GM23248 (cell line): ENCODE data around the gene SLC66A1. TPM values are rescaled to one million over a fixed set of nuclear protein-coding genes. Genes with fewer than 3 reads are reported as not detected.
"Not testable (repeated sequence)": the region's sequence is repeated elsewhere in the genome, so short reads cannot be mapped to it uniquely, and the experiment has no call there.

ENCODE experiments used
- DNase-seq: peaks from one replicate; pipeline ENCODE4 v3.0.0-alpha.2; 2015
- H2AFZ ChIP-seq: fragments of 200-600 bp; sonication (generic); 2 replicates; pipeline ENCODE4 v1.6.1; 2016; ENCODE audit warnings: antibody characterized with exemption
- H3F3A ChIP-seq: fragments of 200-600 bp; sonication (generic); 2 replicates; pipeline ENCODE4 v1.6.1; 2016; ENCODE audit warnings: mild to moderate bottlenecking, antibody characterized with exemption, mixed run types; ENCODE audit not compliant: insufficient read depth
- H3K27ac ChIP-seq: fragments of 200-600 bp; sonication (generic); 2 replicates; pipeline ENCODE4 v1.5.1; 2016; ENCODE audit warnings: mild to moderate bottlenecking
- H3K27me3 ChIP-seq: fragments of 200-600 bp; sonication (generic); replicated peaks from 2 replicates; pipeline ENCODE4 v1.6.1; 2016; ENCODE audit warnings: mild to moderate bottlenecking; ENCODE audit not compliant: insufficient read depth
- H3K36me3 ChIP-seq: fragments of 200-600 bp; sonication (generic); 2 replicates; pipeline ENCODE4 v1.6.1; 2016; ENCODE audit warnings: low read depth, mild to moderate bottlenecking
- H3K4me1 ChIP-seq: fragments of 200-600 bp; sonication (generic); 2 replicates; pipeline ENCODE4 v1.6.1; 2016; ENCODE audit warnings: mild to moderate bottlenecking; ENCODE audit not compliant: insufficient read depth
- H3K4me2 ChIP-seq: fragments of 200-600 bp; sonication (generic); one replicate; pipeline ENCODE4 v1.6.1; 2016; ENCODE audit warnings: mild to moderate bottlenecking; ENCODE audit not compliant: unreplicated experiment
- H3K4me3 ChIP-seq: fragments of 200-600 bp; sonication (generic); 2 replicates; pipeline ENCODE4 v1.5.1; 2016; ENCODE audit warnings: mild to moderate bottlenecking
- H3K79me2 ChIP-seq: fragments of 200-600 bp; sonication (generic); 2 replicates; pipeline ENCODE4 v1.6.1; 2016; ENCODE audit warnings: mild to moderate bottlenecking; ENCODE audit not compliant: insufficient read depth
- H3K9ac ChIP-seq: fragments of 200-600 bp; sonication (generic); 2 replicates; pipeline ENCODE4 v1.6.1; 2016; ENCODE audit warnings: mild to moderate bottlenecking
- H3K9me2 ChIP-seq: fragments of 200-600 bp; sonication (generic); 2 replicates; pipeline ENCODE4 v1.6.1; 2016; ENCODE audit warnings: mixed run types, mild to moderate bottlenecking, moderate library complexity; ENCODE audit not compliant: insufficient read depth
- H3K9me3 ChIP-seq: fragments of 200-600 bp; sonication (generic); one replicate; pipeline ENCODE4 v1.6.1; 2017; ENCODE audit warnings: low read depth
- H4K20me1 ChIP-seq: fragments of 200-600 bp; sonication (generic); 2 replicates; pipeline ENCODE4 v1.6.0; 2016; ENCODE audit not compliant: insufficient read depth
- EZH2 ChIP-seq: fragments of 200-600 bp; sonication (generic); IDR thresholded peaks from 2 replicates; pipeline ENCODE4 v1.6.1; 2018; ENCODE audit warnings: antibody characterized with exemption, mild to moderate bottlenecking; ENCODE audit not compliant: insufficient read depth, poor library complexity, severe bottlenecking
- EZH2phosphoT487 ChIP-seq: fragments of 200-600 bp; sonication (generic); IDR thresholded peaks from 2 replicates; pipeline ENCODE4 v1.6.1; 2018; ENCODE audit warnings: antibody characterized with exemption, moderate library complexity, mild to moderate bottlenecking, low read depth; ENCODE audit not compliant: insufficient read depth
- WGBS, 2 experiments: methylation state at CpG; one replicate each; pipeline ENCODE4 v1.1.6; 2015 to 2017; ENCODE audit warnings: low lambda C conversion rate in 2 of 2, low coverage in 1 of 2; ENCODE audit errors: missing lambda C conversion rate in 2 of 2; 5-methylcytosine and 5-hydroxymethylcytosine counted together
- in situ Hi-C: fragments of 300-500 bp; cut with MboI; formaldehyde crosslinking; loops from 2 replicates; pipeline ENCODE4 v1.15.0; 2020
- polyA plus RNA-seq: library from polyadenylated mRNA; unstranded; fragments of >200 nt; fragmentation: Nextera tagmentation; extraction: Ambion mirVana; gene quantifications from 2 replicates; pipeline ENCODE4 v1.2.1, GENCODE V29; 2016
- total RNA-seq: library from RNA; depleted of rRNA; stranded (reverse); fragments of >200 nt; shearing (Covaris generic); gene quantifications from 2 replicates; pipeline ENCODE4 v1.2.3, GENCODE V29; 2014

SLC66A1 gene
- total and polyA plus RNA-seq, 2 experiments from 2014 or later = 13.5 to 16.2 TPM

- Histone ChIP-seq H3K27ac (no peak overlapping the region), H3F3A (no peaks in the 10 kb centered on the region), H3K9me2 (no peaks in the 10 kb centered on the region), H3K36me3 (no peaks in the 10 kb centered on the region), H3K9me3 (no peaks in the 10 kb centered on the region), H3K4me3 (no peak overlapping the region), H4K20me1 (no peaks in the 10 kb centered on the region), H2AFZ (no peak overlapping the region), H3K4me2 (no peak overlapping the region), H3K4me1 (no peaks in the 10 kb centered on the region), H3K27me3 (no peaks in the 10 kb centered on the region), H3K79me2 (no peaks in the 10 kb centered on the region), H3K9ac (no peak overlapping the region)
- TF ChIP-seq EZH2phosphoT487 = no peak
- TF ChIP-seq EZH2 = no peak
- in situ Hi-C loops = no loop called here
- DNase-seq = no peak
Measured at GRCh38 chr1:19272064-19272463, 40.1 kb upstream of the SLC66A1 start.

- no peak overlapping the region for H3K4me2 ChIP-seq
- no peaks in the 10 kb centered on the region for H3F3A ChIP-seq
- no peaks in the 10 kb centered on the region for H3K27me3 ChIP-seq
- no peaks in the 10 kb centered on the region for H3K36me3 ChIP-seq
- H3K9me3 ChIP-seq = no peaks in the 10 kb centered on the region
- TF ChIP-seq EZH2 (no peak), EZH2phosphoT487 (no peak)
- no peak overlapping the region for H2AFZ ChIP-seq
- H3K9ac ChIP-seq = no peak overlapping the region
- no peaks in the 10 kb centered on the region for H3K79me2 ChIP-seq
- no peaks in the 10 kb centered on the region for H3K4me1 ChIP-seq
- H3K4me3 ChIP-seq = no peak overlapping the region
- no peak overlapping the region for H3K27ac ChIP-seq
- DNase-seq = no peak
- H4K20me1 ChIP-seq = no peaks in the 10 kb centered on the region
- in situ Hi-C loops = no loop called here
- no peaks in the 10 kb centered on the region for H3K9me2 ChIP-seq
- WGBS, 2 experiments = 86 to 94% methylated on average over 14 to 22 of the region's 22 CpGs
Measured at GRCh38 chr1:19273106-19273843, 38.9 kb upstream of the SLC66A1 start.

- H3K27me3 ChIP-seq, H4K20me1 ChIP-seq, H3K79me2 ChIP-seq, H3F3A ChIP-seq, H3K4me1 ChIP-seq, in situ Hi-C loops, H3K9me3 ChIP-seq, H3K36me3 ChIP-seq, H3K9ac ChIP-seq, H3K4me2 ChIP-seq, H3K27ac ChIP-seq, H3K9me2 ChIP-seq: not testable (repeated sequence)
- peak; percentile 46 for DNase-seq
- WGBS, 2 experiments = 25 to 38% methylated on average over 38 to 58 of the region's 66 CpGs
- Histone ChIP-seq H3K4me3 (peak overlapping the region; percentile 35; the same call in 1 of the 2 replicates), H2AFZ (peak overlapping the region; percentile 44; the same call in 1 of the 2 replicates)
Measured at GRCh38 chr1:19273844-19274531, 38.1 kb upstream of the SLC66A1 start.

- Histone ChIP-seq H4K20me1 (no peaks in the 10 kb centered on the region), H3K4me1 (no peaks in the 10 kb centered on the region), H3K9me3 (no peaks in the 10 kb centered on the region), H3K4me3 (no peak overlapping the region), H3K9ac (no peak overlapping the region), H3K9me2 (no peaks in the 10 kb centered on the region), H2AFZ (no peak overlapping the region), H3K36me3 (no peaks in the 10 kb centered on the region), H3K27me3 (no peaks in the 10 kb centered on the region), H3K27ac (no peak overlapping the region), H3F3A (no peaks in the 10 kb centered on the region), H3K4me2 (no peak overlapping the region), H3K79me2 (no peaks in the 10 kb centered on the region)
- in situ Hi-C loops = no loop called here
- 84 to 100% methylated on average over 3 to 5 of the region's 5 CpGs for WGBS, 2 experiments
- no peak for DNase-seq
- TF ChIP-seq EZH2phosphoT487 = no peak
- no peak for TF ChIP-seq EZH2
Measured at GRCh38 chr1:19274636-19275035, 37.5 kb upstream of the SLC66A1 start.
